Transverse colon (tissue), 4 donors: ENCODE results near the gene FREY1. TPM values are rescaled to one million over a fixed set of nuclear protein-coding genes. Genes with fewer than 3 reads are reported as not detected.

ENCODE experiments used
- DNase-seq: peaks from one replicate; pipeline ENCODE4 v3.0.0-alpha.2; 2019
- H3K27ac ChIP-seq, 4 donors: fragments of 200-600 bp; sonication (generic); 2 replicates each; pipeline ENCODE4 v1.5.1; 2016 to 2018; ENCODE audit warnings: inconsistent platforms in 4 of 4
- H3K27me3 ChIP-seq: fragments of 200-600 bp; sonication (generic); 2 replicates; pipeline ENCODE4 v1.5.1; 2017; ENCODE audit warnings: inconsistent platforms
- H3K36me3 ChIP-seq, 4 donors: fragments of 200-600 bp; sonication (generic); 2 replicates each; pipeline ENCODE4 v1.5.1; 2017 to 2019; ENCODE audit warnings: inconsistent platforms in 4 of 4
- H3K4me1 ChIP-seq, 4 donors: fragments of 200-600 bp; sonication (generic); 2 replicates each; pipeline ENCODE4 v1.5.1; 2017 to 2020; ENCODE audit warnings: inconsistent platforms in 4 of 4
- H3K4me3 ChIP-seq, 4 donors: fragments of 200-600 bp; sonication (generic); 1 replicate in 1 of 4; 2 replicates in 3 of 4; pipeline versions ENCODE4 v1.5.1 to v1.6.1; 2017 to 2019; ENCODE audit warnings: inconsistent platforms in 4 of 4
- H3K9me3 ChIP-seq, 2 donors: fragments of 200-600 bp; sonication (generic); 2 replicates each; pipeline ENCODE4 v1.5.1; 2017 to 2019; ENCODE audit warnings: inconsistent platforms in 2 of 2
- EP300 ChIP-seq: sonication (generic); formaldehyde crosslinking; IDR thresholded peaks from one replicate; pipeline ENCODE4 v1.6.1; 2017; ENCODE audit warnings: antibody characterized with exemption, low read depth
- POLR2A ChIP-seq: fragments of 450-650 bp; IDR thresholded peaks from one replicate; pipeline ENCODE4 v1.6.1; 2016; ENCODE audit warnings: antibody characterized with exemption, mild to moderate bottlenecking, moderate library complexity
- POLR2AphosphoS5 ChIP-seq, 3 donors: sonication (generic); formaldehyde crosslinking; IDR thresholded peaks; one replicate each; pipeline ENCODE4 v1.6.1; 2016; ENCODE audit warnings: antibody characterized with exemption in 3 of 3
- WGBS, 2 donors: methylation state at CpG; one replicate each; pipeline ENCODE4 v1.1.5; 2018; ENCODE audit warnings: low coverage in 1 of 2; 5-methylcytosine and 5-hydroxymethylcytosine counted together
- in situ Hi-C, 4 donors: fragments of 200-750 bp; cut with MboI; loops; one replicate each; pipeline versions ENCODE4 v1.15.0 to v1.15.1; 2017; ENCODE audit warnings: low sequenced_read_pairs in 3 of 4, low pct_ligation_motif_present in 1 of 4, low pct_unique_long_range_greater_than_20kb in 1 of 4
- intact Hi-C: fragments of 100-400 bp; cut with DNase I; formaldehyde crosslinking; loops from one replicate; pipeline ENCODE4 v1.15.1; 2023; ENCODE audit warnings: low total_unique reads
- total RNA-seq, 4 donors: library from RNA; depleted of rRNA; stranded (reverse); fragments of >200 nt; gene quantifications; one replicate each; pipeline ENCODE4 v1.1.0, GENCODE V29; 2016
- TF ChIP-seq, protein P1 (sequence below), 5 experiments: fragments of 200-600 bp in 3 of 5; fragments of 450-650 bp in 2 of 5; sonication (generic) in 3 of 5; IDR thresholded peaks; 1 replicate in 2 of 5; 2 replicates in 3 of 5; pipeline ENCODE4 v1.5.1; 2016 to 2017; ENCODE audit warnings: antibody characterized with exemption in 5 of 5, inconsistent platforms in 3 of 5, mild to moderate bottlenecking in 2 of 5, moderate library complexity in 1 of 5

Gene FREY1
- total RNA-seq, 4 donors from 2014 or later, result 0.82 to 2.7 TPM; not detected in 2

DNA sequence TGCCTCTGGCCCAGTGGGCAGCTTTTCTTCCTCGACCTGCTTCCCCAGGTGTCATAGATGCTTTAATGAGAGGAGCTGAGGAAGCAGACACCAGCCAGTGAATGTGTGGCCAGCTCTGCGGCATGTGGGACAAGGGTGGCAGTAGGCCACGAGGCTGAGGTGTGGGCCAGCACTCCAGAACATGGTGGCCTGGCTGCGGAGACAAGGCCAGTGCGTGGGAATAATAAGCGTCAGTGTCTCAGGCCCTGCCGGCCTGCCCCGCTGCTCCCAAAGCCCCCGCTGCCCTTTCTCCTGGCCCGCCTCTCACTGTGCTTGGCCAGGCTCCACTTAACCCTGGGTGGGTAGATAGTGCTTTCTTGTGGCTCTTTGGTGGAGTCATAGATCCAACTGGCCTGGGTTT is 19.5 kb downstream of the FREY1 start:
- Histone ChIP-seq H3K4me3 (no peak overlapping the region), H3K9me3 (no peaks in the 10 kb centered on the region), H3K36me3 (no peaks in the 10 kb centered on the region), H3K27me3 (no peaks in the 10 kb centered on the region), H3K27ac (no peak overlapping the region), H3K4me1 (peaks cover 0 to 11% (median 5%) of the 10 kb centered on the region in 4 donors)
- intact Hi-C loops (no loop called here), in situ Hi-C loops (no loop called here)
- no peak for DNase-seq
- 93% methylated on average over 10 of the region's 10 CpGs; no CpG with 5 or more reads in 1 of the 2 donors for WGBS, 2 donors
- TF ChIP-seq, protein P1, sequence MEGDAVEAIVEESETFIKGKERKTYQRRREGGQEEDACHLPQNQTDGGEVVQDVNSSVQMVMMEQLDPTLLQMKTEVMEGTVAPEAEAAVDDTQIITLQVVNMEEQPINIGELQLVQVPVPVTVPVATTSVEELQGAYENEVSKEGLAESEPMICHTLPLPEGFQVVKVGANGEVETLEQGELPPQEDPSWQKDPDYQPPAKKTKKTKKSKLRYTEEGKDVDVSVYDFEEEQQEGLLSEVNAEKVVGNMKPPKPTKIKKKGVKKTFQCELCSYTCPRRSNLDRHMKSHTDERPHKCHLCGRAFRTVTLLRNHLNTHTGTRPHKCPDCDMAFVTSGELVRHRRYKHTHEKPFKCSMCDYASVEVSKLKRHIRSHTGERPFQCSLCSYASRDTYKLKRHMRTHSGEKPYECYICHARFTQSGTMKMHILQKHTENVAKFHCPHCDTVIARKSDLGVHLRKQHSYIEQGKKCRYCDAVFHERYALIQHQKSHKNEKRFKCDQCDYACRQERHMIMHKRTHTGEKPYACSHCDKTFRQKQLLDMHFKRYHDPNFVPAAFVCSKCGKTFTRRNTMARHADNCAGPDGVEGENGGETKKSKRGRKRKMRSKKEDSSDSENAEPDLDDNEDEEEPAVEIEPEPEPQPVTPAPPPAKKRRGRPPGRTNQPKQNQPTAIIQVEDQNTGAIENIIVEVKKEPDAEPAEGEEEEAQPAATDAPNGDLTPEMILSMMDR (IDR thresholded peaks at IDR 0.05), result no peak
- TF ChIP-seq POLR2AphosphoS5 (IDR thresholded peaks at IDR 0.05) (no peak), EP300 (no peak), POLR2A (no peak)

GRCh38 chr11:45886816-45887520 is 20.1 kb downstream of the FREY1 start:
- TF ChIP-seq EP300 (no peak), POLR2AphosphoS5 (IDR thresholded peaks at IDR 0.05) (no peak), POLR2A (no peak)
- TF ChIP-seq, protein P1 (IDR thresholded peaks at IDR 0.05), result no peak
- H3K27me3 ChIP-seq, result no peaks in the 10 kb centered on the region
- DNase-seq, result no peak
- no peak overlapping the region for H3K27ac ChIP-seq
- WGBS, 2 donors, result 96% methylated on average over 4 of the region's 4 CpGs; no CpG with 5 or more reads in 1 of the 2 donors
- peaks cover 0 to 11% (median 5%) of the 10 kb centered on the region in 4 donors for H3K4me1 ChIP-seq
- H3K36me3 ChIP-seq, result no peaks in the 10 kb centered on the region
- H3K4me3 ChIP-seq, result no peak overlapping the region
- in situ Hi-C loops (no loop called here), intact Hi-C loops (no loop called here)
- no peaks in the 10 kb centered on the region for H3K9me3 ChIP-seq

GRCh38 chr11:45885921-45886721 is 20.9 kb downstream of the FREY1 start:
- WGBS, 2 donors, result 36% methylated on average over 19 of the region's 43 CpGs; no CpG with 5 or more reads in 1 of the 2 donors
- H3K36me3 ChIP-seq, result peaks cover 0 to 6% (median 2%) of the 10 kb centered on the region in 4 donors
- peak overlapping the region; percentile 11 to 63 (median 44) for H3K4me3 ChIP-seq
- no peaks in the 10 kb centered on the region for H3K27me3 ChIP-seq
- no peaks in the 10 kb centered on the region for H3K9me3 ChIP-seq
- in situ Hi-C loops (no loop called here), intact Hi-C loops (no loop called here)
- peaks cover 0 to 11% (median 5%) of the 10 kb centered on the region in 4 donors for H3K4me1 ChIP-seq
- TF ChIP-seq, protein P1 (IDR thresholded peaks at IDR 0.05), result no peak
- no peak for TF ChIP-seq POLR2A
- no peak for TF ChIP-seq POLR2AphosphoS5 (IDR thresholded peaks at IDR 0.05)
- TF ChIP-seq EP300, result no peak
- DNase-seq, result no peak
- H3K27ac ChIP-seq, result peak overlapping the region in 1 of 4 donors; percentile 15

- TF ChIP-seq POLR2AphosphoS5 (IDR thresholded peaks at IDR 0.05), result no peak
- no peak for TF ChIP-seq POLR2A
- no peak for TF ChIP-seq EP300
- TF ChIP-seq, protein P1 (IDR thresholded peaks at IDR 0.05), result no peak
- intact Hi-C loops (no loop called here), in situ Hi-C loops (no loop called here)
- H3K36me3 ChIP-seq, result peaks cover 0 to 9% (median 3%) of the 10 kb centered on the region in 4 donors
- peak within 1 kb of the TSS; percentile 11 to 63 (median 44) for H3K4me3 ChIP-seq
- H3K27me3 ChIP-seq, result no peaks in the 10 kb centered on the region
- WGBS, 2 donors, result 14% methylated on average over 12 of the region's 73 CpGs; no CpG with 5 or more reads in 1 of the 2 donors
- no peaks in the 10 kb centered on the region for H3K9me3 ChIP-seq
- H3K27ac ChIP-seq, result peak within 1 kb of the TSS in 1 of 4 donors; percentile 15
- peaks cover 0 to 12% (median 5%) of the 10 kb centered on the region in 4 donors for H3K4me1 ChIP-seq
- peak; percentile 56 for DNase-seq
These were observed 21.7 kb downstream of the FREY1 start, which contains the start of gene MAPK8IP1 for GRCh38 chr11:45885274-45885920. Gene MAPK8IP1 (plus strand): TSS chr11:45885651. CDS start chr11:45885821, 170 bp downstream.
